Natural killer cell (primary cell): Measurements from ENCODE around the gene FAM89B. TPM values are rescaled to one million over a fixed set of nuclear protein-coding genes. Genes with fewer than 3 reads are reported as not detected.
A peak's percentile ranks its signal among the peaks of the same experiment; 100 is the strongest.

Experiments used
- ATAC-seq, 3 donors: fragments of 150-1000 bp in 2 of 3; fragments of 200-7000 bp in 1 of 3; cut with Tn5 transposase; 1 replicate in 1 of 3; 2 replicates in 2 of 3; pipeline ENCODE4 v1.10.0; 2021; ENCODE audit warnings: mild to moderate bottlenecking in 2 of 3, moderate library complexity in 2 of 3
- DNase-seq, 2 donors: peaks; one replicate each; pipeline versions ENCODE4 v3.0.0 to v3.0.0-alpha.2; 2013 to 2021; ENCODE audit warnings: mixed read lengths in 1 of 2
- H3K27ac ChIP-seq: one replicate; pipeline ENCODE4 v1.5.1; 2013; ENCODE audit warnings: mild to moderate bottlenecking, low read length
- H3K27me3 ChIP-seq: one replicate; pipeline ENCODE4 v1.6.1; 2013; ENCODE audit warnings: low read length; ENCODE audit not compliant: control insufficient read depth, insufficient read depth
- H3K36me3 ChIP-seq: one replicate; pipeline ENCODE4 v1.6.1; 2013; ENCODE audit warnings: low read length; ENCODE audit not compliant: control insufficient read depth, insufficient read depth
- H3K4me1 ChIP-seq: one replicate; pipeline ENCODE4 v1.6.1; 2013; ENCODE audit warnings: low read length; ENCODE audit not compliant: control insufficient read depth, insufficient read depth
- H3K4me3 ChIP-seq: one replicate; pipeline ENCODE4 v1.5.1; 2013; ENCODE audit warnings: low read length
- H3K9me3 ChIP-seq: one replicate; pipeline ENCODE4 v1.6.1; 2013; ENCODE audit warnings: low read length; ENCODE audit not compliant: control insufficient read depth, insufficient read depth
- H3K27ac Mint-ChIP-seq, 2 donors: one replicate each; pipeline ENCODE4 v1.8.0; 2022; ENCODE audit warnings: mild to moderate bottlenecking in 2 of 2, mixed read lengths in 2 of 2, moderate library complexity in 1 of 2
- H3K27me3 Mint-ChIP-seq, 2 donors: one replicate each; pipeline ENCODE4 v1.8.0; 2022; ENCODE audit warnings: low read depth in 2 of 2, mixed read lengths in 2 of 2
- H3K36me3 Mint-ChIP-seq: one replicate; pipeline ENCODE4 v1.8.0; 2022; ENCODE audit warnings: mixed read lengths
- H3K4me1 Mint-ChIP-seq, 2 donors: one replicate each; pipeline ENCODE4 v1.8.0; 2022; ENCODE audit warnings: mixed read lengths in 2 of 2
- H3K4me3 Mint-ChIP-seq: one replicate; pipeline ENCODE4 v1.8.0; 2022; ENCODE audit warnings: mild to moderate bottlenecking, moderate library complexity, mixed read lengths
- H3K9me3 Mint-ChIP-seq, 2 donors: one replicate each; pipeline ENCODE4 v1.8.0; 2022; ENCODE audit warnings: mixed read lengths in 2 of 2
- CTCF ChIP-seq: fragments of 200-600 bp; IDR thresholded peaks from one replicate; pipeline ENCODE4 v1.8.0; 2022; ENCODE audit warnings: antibody characterized with exemption
- WGBS: methylation state at CpG from one replicate; pipeline ENCODE4 v1.1.7; 2013; ENCODE audit warnings: missing lambda C conversion rate; ENCODE audit not compliant: insufficient coverage; 5-methylcytosine and 5-hydroxymethylcytosine counted together
- intact Hi-C: fragments of 100-400 bp; cut with micrococcal nuclease; formaldehyde crosslinking; loops from one replicate; pipeline ENCODE4 v1.14.2; 2022
- total RNA-seq, 4 donors: library from RNA; stranded (reverse); fragments of 120-200 nt in 1 of 4; gene quantifications; one replicate each; pipeline versions ENCODE4 v1.2.3 to v1.2.4, GENCODE V29; 2013 to 2022

FAM89B gene
- total RNA-seq, 3 donors from 2014 or later (not counting 1 experiment from before 2014, with no cell fraction given) = 41.4 to 52.4 (median 44.6) TPM

- ATAC-seq = peak in 1 of 3 donors; percentile 22
- H3K4me1 Mint-ChIP-seq = peaks cover 39 to 73% of the 10 kb centered on the region in 2 donors
Observed at GRCh38 chr11:65555693-65556231, 16.6 kb upstream of the FAM89B start.

GRCh38 chr11:65556470-65557279 lies 15.7 kb upstream of the FAM89B start:
- no peaks in the 10 kb centered on the region for H3K27me3 ChIP-seq

More at GRCh38 chr11:65555693-65556231, 16.6 kb upstream of the FAM89B start:
- Histone ChIP-seq H3K27ac (peak overlapping the region; percentile 58), H3K27me3 (no peaks in the 10 kb centered on the region), H3K4me1 (peaks cover 73% of the 10 kb centered on the region), H3K4me3 (no peak overlapping the region), H3K9me3 (no peaks in the 10 kb centered on the region), H3K36me3 (peaks cover 7% of the 10 kb centered on the region)
- H3K36me3 Mint-ChIP-seq = no peaks in the 10 kb centered on the region
- H3K4me3 Mint-ChIP-seq = peak overlapping the region; percentile 62
- intact Hi-C loops = no loop called here
- H3K9me3 Mint-ChIP-seq = no peaks in the 10 kb centered on the region
- no peak for DNase-seq
- WGBS = 51% methylated on average over 6 of the region's 6 CpGs
- peak overlapping the region; percentile 88 to 95 for H3K27ac Mint-ChIP-seq
- TF ChIP-seq CTCF = no peak
- H3K27me3 Mint-ChIP-seq = no peaks in the 10 kb centered on the region

GRCh38 chr11:65557280-65558001 lies 14.9 kb upstream of the FAM89B start:
- WGBS = 7% methylated on average over 47 of the region's 47 CpGs
- Mint-ChIP-seq H3K36me3 (no peaks in the 10 kb centered on the region), H3K4me3 (peak overlapping the region; percentile 91), H3K9me3 (no peaks in the 10 kb centered on the region), H3K27me3 (no peaks in the 10 kb centered on the region), H3K27ac (peak overlapping the region; percentile 88 to 95), H3K4me1 (peaks cover 28 to 61% of the 10 kb centered on the region in 2 donors)
- Histone ChIP-seq H3K4me3 (peak overlapping the region; percentile 46), H3K4me1 (peaks cover 64% of the 10 kb centered on the region), H3K36me3 (no peaks in the 10 kb centered on the region), H3K9me3 (no peaks in the 10 kb centered on the region), H3K27ac (peak overlapping the region; percentile 84), H3K27me3 (no peaks in the 10 kb centered on the region)
- DNase-seq (peak in 1 of 2 donors; percentile 44), ATAC-seq (peak in 2 of 3 donors; percentile 14 to 25)
- TF ChIP-seq CTCF = no peak
- intact Hi-C loops = no loop called here

More at GRCh38 chr11:65556470-65557279, 15.7 kb upstream of the FAM89B start:
- no peaks in the 10 kb centered on the region for H3K9me3 ChIP-seq
- intact Hi-C loops = no loop called here
- Mint-ChIP-seq H3K4me1 (peaks cover 36 to 68% of the 10 kb centered on the region in 2 donors), H3K4me3 (peak overlapping the region; percentile 91), H3K27me3 (no peaks in the 10 kb centered on the region), H3K36me3 (no peaks in the 10 kb centered on the region), H3K27ac (peak overlapping the region; percentile 88 to 95), H3K9me3 (no peaks in the 10 kb centered on the region)
- H3K4me1 ChIP-seq = peaks cover 72% of the 10 kb centered on the region
- peak overlapping the region; percentile 46 for H3K4me3 ChIP-seq
- DNase-seq (peak in 1 of 2 donors; percentile 38), ATAC-seq (no peak)
- TF ChIP-seq CTCF = no peak
- H3K27ac ChIP-seq = peak overlapping the region; percentile 84
- 88% methylated on average over 12 of the region's 12 CpGs for whole genome bisulfite sequencing
- H3K36me3 ChIP-seq = peaks cover 3% of the 10 kb centered on the region
